Kidney epithelial cell (primary cell): ENCODE measurements around the gene ULBP1. TPM values are rescaled to one million over a fixed set of nuclear protein-coding genes. Genes with fewer than 3 reads are reported as not detected.

Experiments
- DNase-seq: peaks from one replicate; pipeline ENCODE4 v3.0.0-alpha.2; 2010; ENCODE audit warnings: low read depth
- H3K27me3 ChIP-seq: 2 replicates; pipeline ENCODE4 v1.6.0; 2011; ENCODE audit warnings: low read length; ENCODE audit not compliant: control insufficient read depth, insufficient read depth
- H3K36me3 ChIP-seq: 2 replicates; pipeline ENCODE4 v1.5.1; 2011; ENCODE audit warnings: low read length; ENCODE audit not compliant: control insufficient read depth, insufficient read depth
- H3K4me3 ChIP-seq: 2 replicates; pipeline ENCODE4 v1.5.1; 2011; ENCODE audit warnings: low read depth, mild to moderate bottlenecking, control low read depth, low read length
- total RNA-seq: library from RNA; depleted of rRNA; stranded (reverse); fragments of >200 nt; gene quantifications from 2 replicates; pipeline ENCODE4 v1.2.3, GENCODE V29; 2015
- TF ChIP-seq, protein P1 (sequence below): IDR thresholded peaks from 2 replicates; pipeline ENCODE4 v1.5.1; 2011; ENCODE audit warnings: mild to moderate bottlenecking, moderate library complexity, low read length, control low read depth, inconsistent platforms; ENCODE audit not compliant: insufficient read depth, poor library complexity, severe bottlenecking

The ULBP1 gene
- total RNA-seq, 1 donor from 2014 or later, result 6.0 TPM

DNA sequence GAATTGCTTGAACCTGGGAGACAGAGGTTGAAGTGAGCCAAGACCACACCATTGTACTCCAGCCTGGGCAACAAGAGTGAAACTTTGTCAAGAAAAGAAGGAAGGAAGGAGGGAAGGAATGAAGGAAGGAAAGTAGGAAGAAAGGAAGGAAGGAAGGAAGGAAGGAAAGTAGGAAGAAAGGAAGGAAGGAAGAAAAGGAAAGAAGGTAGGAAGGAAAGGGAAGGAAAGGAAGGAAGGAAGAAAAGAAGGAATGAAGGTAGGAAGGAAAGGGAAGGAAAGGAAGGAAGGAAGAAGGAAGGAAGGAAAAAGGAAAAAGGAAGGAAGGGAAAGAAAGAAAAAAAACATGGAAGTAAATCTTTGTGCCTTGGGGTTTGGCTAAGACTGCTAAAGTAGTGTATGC, 11.7 kb downstream of the ULBP1 start:
- no peak for DNase-seq
- Histone ChIP-seq H3K36me3 (no peaks in the 10 kb centered on the region), H3K4me3 (no peak overlapping the region), H3K27me3 (peaks cover 32% of the 10 kb centered on the region)
- TF ChIP-seq, protein P1, sequence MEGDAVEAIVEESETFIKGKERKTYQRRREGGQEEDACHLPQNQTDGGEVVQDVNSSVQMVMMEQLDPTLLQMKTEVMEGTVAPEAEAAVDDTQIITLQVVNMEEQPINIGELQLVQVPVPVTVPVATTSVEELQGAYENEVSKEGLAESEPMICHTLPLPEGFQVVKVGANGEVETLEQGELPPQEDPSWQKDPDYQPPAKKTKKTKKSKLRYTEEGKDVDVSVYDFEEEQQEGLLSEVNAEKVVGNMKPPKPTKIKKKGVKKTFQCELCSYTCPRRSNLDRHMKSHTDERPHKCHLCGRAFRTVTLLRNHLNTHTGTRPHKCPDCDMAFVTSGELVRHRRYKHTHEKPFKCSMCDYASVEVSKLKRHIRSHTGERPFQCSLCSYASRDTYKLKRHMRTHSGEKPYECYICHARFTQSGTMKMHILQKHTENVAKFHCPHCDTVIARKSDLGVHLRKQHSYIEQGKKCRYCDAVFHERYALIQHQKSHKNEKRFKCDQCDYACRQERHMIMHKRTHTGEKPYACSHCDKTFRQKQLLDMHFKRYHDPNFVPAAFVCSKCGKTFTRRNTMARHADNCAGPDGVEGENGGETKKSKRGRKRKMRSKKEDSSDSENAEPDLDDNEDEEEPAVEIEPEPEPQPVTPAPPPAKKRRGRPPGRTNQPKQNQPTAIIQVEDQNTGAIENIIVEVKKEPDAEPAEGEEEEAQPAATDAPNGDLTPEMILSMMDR, result no peak

DNA sequence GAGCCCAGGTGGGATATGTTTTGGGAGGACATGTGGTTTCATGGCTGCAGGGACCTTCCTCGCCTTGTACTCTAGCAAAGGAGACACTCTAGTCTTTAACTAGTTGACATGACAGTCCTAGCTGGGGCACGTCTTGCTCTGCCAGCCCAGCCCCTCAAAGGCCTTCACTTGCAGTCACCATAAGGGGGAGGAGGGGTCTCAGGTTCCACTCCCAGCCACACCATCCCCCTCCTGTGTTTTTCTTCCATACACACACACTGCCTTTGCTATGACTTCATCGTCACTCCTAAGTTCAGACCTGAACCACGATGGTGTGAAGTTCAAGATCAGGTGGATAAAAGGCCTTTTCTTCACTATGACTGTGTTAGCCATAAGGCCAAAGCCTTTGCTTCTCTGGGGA, 13.5 kb downstream of the ULBP1 start:
- TF ChIP-seq, protein P1, result no peak
- Histone ChIP-seq H3K36me3 (no peaks in the 10 kb centered on the region), H3K4me3 (no peak overlapping the region), H3K27me3 (peaks cover 34% of the 10 kb centered on the region)
- no peak for DNase-seq

DNA sequence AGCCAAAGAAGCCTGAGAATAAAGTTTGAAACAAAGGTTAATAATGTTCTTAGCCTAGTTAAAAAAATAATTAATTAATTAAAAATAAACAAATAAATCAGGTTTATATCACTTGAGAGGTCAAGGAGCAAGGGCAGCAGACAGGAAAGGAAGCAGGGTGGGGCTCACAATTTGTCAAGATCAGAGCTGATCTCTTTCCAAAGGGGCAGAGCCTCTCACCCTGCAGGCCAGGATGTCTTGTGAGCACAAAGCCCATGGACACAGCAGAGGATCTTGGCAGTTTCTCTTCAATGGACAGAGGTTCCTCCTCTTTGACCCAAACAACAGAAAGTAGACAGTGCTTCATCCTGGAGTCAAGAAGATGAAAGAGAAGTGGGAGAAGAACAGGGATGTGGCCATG, 14.9 kb downstream of the ULBP1 start:
- no peaks in the 10 kb centered on the region for H3K36me3 ChIP-seq
- H3K27me3 ChIP-seq, result peaks cover 44% of the 10 kb centered on the region
- H3K4me3 ChIP-seq, result no peak overlapping the region
- DNase-seq, result no peak
- TF ChIP-seq, protein P1, result no peak

DNA sequence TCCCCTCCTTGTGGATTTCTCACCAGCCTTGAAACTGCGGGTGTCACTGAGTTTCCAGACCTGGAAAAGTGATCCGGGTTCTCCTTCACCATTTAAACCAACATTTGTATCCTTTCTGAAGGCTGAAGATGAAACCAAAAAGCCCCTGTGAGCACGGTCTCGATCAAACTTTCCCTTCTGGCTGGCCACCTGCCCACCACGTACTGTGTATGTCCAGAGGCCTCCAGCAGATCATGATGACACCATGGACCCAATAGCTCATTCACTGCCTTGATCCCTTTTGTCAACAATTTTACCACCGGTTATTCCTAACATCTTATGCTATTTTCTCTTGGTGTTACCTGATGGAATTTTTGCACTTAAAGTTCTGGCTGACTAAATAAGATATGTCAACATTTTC, 15.6 kb downstream of the ULBP1 start:
- no peak for DNase-seq
- H3K36me3 ChIP-seq, result no peaks in the 10 kb centered on the region
- H3K4me3 ChIP-seq, result no peak overlapping the region
- H3K27me3 ChIP-seq, result peaks cover 41% of the 10 kb centered on the region
- TF ChIP-seq, protein P1, result no peak

GRCh38 chr6:149983145-149983544, 19.4 kb downstream of the ULBP1 start:
- no peaks in the 10 kb centered on the region for H3K36me3 ChIP-seq
- peaks cover 56% of the 10 kb centered on the region for H3K27me3 ChIP-seq
- DNase-seq, result no peak
- no peak overlapping the region for H3K4me3 ChIP-seq
- TF ChIP-seq, protein P1, result no peak

DNA sequence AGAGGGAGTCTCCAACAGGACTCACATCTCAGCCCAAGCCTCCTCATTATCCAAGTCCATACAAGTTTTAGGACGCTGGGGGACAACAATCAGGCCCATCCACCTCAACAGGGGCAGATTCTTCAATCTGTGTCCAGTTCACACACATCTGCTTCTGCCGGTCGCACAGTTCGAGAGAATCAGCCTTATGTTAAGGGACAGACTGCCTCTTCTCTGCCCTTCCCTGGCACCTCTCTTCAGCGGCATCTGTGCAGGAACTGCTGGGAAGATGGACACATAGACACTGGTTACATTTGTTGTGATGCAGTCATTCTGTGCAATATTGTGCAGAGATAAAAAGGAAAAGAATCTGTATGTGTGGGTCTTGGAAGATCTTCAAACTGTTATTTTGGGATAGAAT, 21.0 kb downstream of the ULBP1 start:
- no peak for DNase-seq
- H3K27me3 ChIP-seq, result peaks cover 63% of the 10 kb centered on the region
- TF ChIP-seq, protein P1, result no peak
- H3K36me3 ChIP-seq, result no peaks in the 10 kb centered on the region
- no peak overlapping the region for H3K4me3 ChIP-seq
